Nephron (organoid): Measurements from ENCODE around the gene ATF7.

ENCODE experiments used
- H3K27ac Mint-ChIP-seq, 3 experiments: 2 replicates each; pipeline ENCODE4 v1.8.0; 2020; ENCODE audit warnings: mixed read lengths in 3 of 3, mild to moderate bottlenecking in 2 of 3, moderate library complexity in 1 of 3
- H3K27me3 Mint-ChIP-seq: 2 replicates; pipeline ENCODE4 v1.8.0; 2021; ENCODE audit warnings: low read depth, mild to moderate bottlenecking, moderate library complexity, mixed read lengths
- H3K36me3 Mint-ChIP-seq: 2 replicates; pipeline ENCODE4 v1.8.0; 2020; ENCODE audit warnings: low read depth, mixed read lengths
- H3K4me1 Mint-ChIP-seq: 2 replicates; pipeline ENCODE4 v1.8.0; 2020; ENCODE audit warnings: mixed read lengths
- H3K4me3 Mint-ChIP-seq, 3 experiments: 2 replicates each; pipeline ENCODE4 v1.8.0; 2020; ENCODE audit warnings: mild to moderate bottlenecking in 3 of 3, mixed read lengths in 3 of 3, moderate library complexity in 2 of 3
- H3K9me3 Mint-ChIP-seq: 2 replicates; pipeline ENCODE4 v1.8.0; 2020; ENCODE audit warnings: mixed read lengths
- CTCF ChIP-seq, 3 experiments: fragments of 200-600 bp; sonication (generic); IDR thresholded peaks; one replicate each; pipeline ENCODE4 v1.5.0; 2021; ENCODE audit warnings: antibody characterized with exemption in 3 of 3; ENCODE audit not compliant: unreplicated experiment in 3 of 3

The ATF7 gene

GRCh38 chr12:53536962-53537361 lies 89.2 kb downstream of the ATF7 start:
- Mint-ChIP-seq H3K27ac (no peak overlapping the region), H3K36me3 (peaks cover 64% of the 10 kb centered on the region), H3K4me1 (no peaks in the 10 kb centered on the region), H3K4me3 (no peak overlapping the region), H3K9me3 (no peaks in the 10 kb centered on the region), H3K27me3 (no peaks in the 10 kb centered on the region)
- TF ChIP-seq CTCF (IDR thresholded peaks at IDR 0.05; ENCODE audit: unreplicated experiment in 3 of 3), result no peak

- H3K27ac Mint-ChIP-seq, result no peak overlapping the region
Measured at GRCh38 chr12:53533471-53533870, 92.7 kb downstream of the ATF7 start.

GRCh38 chr12:53532524-53533445 lies 93.4 kb downstream of the ATF7 start:
- Mint-ChIP-seq H3K4me1 (no peaks in the 10 kb centered on the region), H3K27me3 (no peaks in the 10 kb centered on the region), H3K9me3 (no peaks in the 10 kb centered on the region), H3K27ac (no peak overlapping the region), H3K4me3 (no peak overlapping the region), H3K36me3 (peaks cover 59% of the 10 kb centered on the region)
- TF ChIP-seq CTCF (IDR thresholded peaks at IDR 0.05; ENCODE audit: unreplicated experiment in 3 of 3), result no peak

More at GRCh38 chr12:53533471-53533870, 92.7 kb downstream of the ATF7 start:
- no peak for TF ChIP-seq CTCF (IDR thresholded peaks at IDR 0.05; ENCODE audit: unreplicated experiment in 3 of 3)
- Mint-ChIP-seq H3K36me3 (peaks cover 65% of the 10 kb centered on the region), H3K4me1 (no peaks in the 10 kb centered on the region), H3K27me3 (no peaks in the 10 kb centered on the region), H3K9me3 (no peaks in the 10 kb centered on the region), H3K4me3 (no peak overlapping the region)

- H3K9me3 Mint-ChIP-seq, result no peaks in the 10 kb centered on the region
Measured at GRCh38 chr12:53532021-53532420, 94.2 kb downstream of the ATF7 start.

GRCh38 chr12:53530920-53531319 lies 95.3 kb downstream of the ATF7 start:
- no peak for TF ChIP-seq CTCF (IDR thresholded peaks at IDR 0.05; ENCODE audit: unreplicated experiment in 3 of 3)
- Mint-ChIP-seq H3K27ac (no peak overlapping the region), H3K27me3 (no peaks in the 10 kb centered on the region), H3K9me3 (no peaks in the 10 kb centered on the region), H3K36me3 (peaks cover 54% of the 10 kb centered on the region), H3K4me3 (no peak overlapping the region), H3K4me1 (no peaks in the 10 kb centered on the region)

More at GRCh38 chr12:53532021-53532420, 94.2 kb downstream of the ATF7 start:
- no peak overlapping the region for H3K4me3 Mint-ChIP-seq
- H3K27ac Mint-ChIP-seq, result no peak overlapping the region
- TF ChIP-seq CTCF (IDR thresholded peaks at IDR 0.05; ENCODE audit: unreplicated experiment in 3 of 3), result no peak
- peaks cover 53% of the 10 kb centered on the region for H3K36me3 Mint-ChIP-seq
- H3K4me1 Mint-ChIP-seq, result no peaks in the 10 kb centered on the region
- H3K27me3 Mint-ChIP-seq, result no peaks in the 10 kb centered on the region

- Mint-ChIP-seq H3K4me1 (no peaks in the 10 kb centered on the region), H3K27ac (no peak overlapping the region), H3K4me3 (no peak overlapping the region), H3K9me3 (no peaks in the 10 kb centered on the region), H3K36me3 (peaks cover 53% of the 10 kb centered on the region), H3K27me3 (no peaks in the 10 kb centered on the region)
- no peak for TF ChIP-seq CTCF (IDR thresholded peaks at IDR 0.05; ENCODE audit: unreplicated experiment in 3 of 3)
Measured at GRCh38 chr12:53530061-53530460, 96.1 kb downstream of the ATF7 start.
